GM03348 (cell line): Measurements from ENCODE around the gene SEMA3B.
"Not testable (repeated sequence)": the region's sequence is repeated elsewhere in the genome, so short reads cannot be mapped to it uniquely, and the experiment has no call there.

Source experiments
- DNase-seq: peaks from one replicate; pipeline ENCODE4 v3.0.0; 2012; ENCODE audit warnings: low spot score

SEMA3B gene

GRCh38 chr3:50272911-50273688 lies 4.2 kb downstream of the SEMA3B start:
- DNase-seq, result peak; percentile 94

- no peak for DNase-seq
These were observed 4.7 kb downstream of the SEMA3B start for GRCh38 chr3:50273689-50274065.

DNA sequence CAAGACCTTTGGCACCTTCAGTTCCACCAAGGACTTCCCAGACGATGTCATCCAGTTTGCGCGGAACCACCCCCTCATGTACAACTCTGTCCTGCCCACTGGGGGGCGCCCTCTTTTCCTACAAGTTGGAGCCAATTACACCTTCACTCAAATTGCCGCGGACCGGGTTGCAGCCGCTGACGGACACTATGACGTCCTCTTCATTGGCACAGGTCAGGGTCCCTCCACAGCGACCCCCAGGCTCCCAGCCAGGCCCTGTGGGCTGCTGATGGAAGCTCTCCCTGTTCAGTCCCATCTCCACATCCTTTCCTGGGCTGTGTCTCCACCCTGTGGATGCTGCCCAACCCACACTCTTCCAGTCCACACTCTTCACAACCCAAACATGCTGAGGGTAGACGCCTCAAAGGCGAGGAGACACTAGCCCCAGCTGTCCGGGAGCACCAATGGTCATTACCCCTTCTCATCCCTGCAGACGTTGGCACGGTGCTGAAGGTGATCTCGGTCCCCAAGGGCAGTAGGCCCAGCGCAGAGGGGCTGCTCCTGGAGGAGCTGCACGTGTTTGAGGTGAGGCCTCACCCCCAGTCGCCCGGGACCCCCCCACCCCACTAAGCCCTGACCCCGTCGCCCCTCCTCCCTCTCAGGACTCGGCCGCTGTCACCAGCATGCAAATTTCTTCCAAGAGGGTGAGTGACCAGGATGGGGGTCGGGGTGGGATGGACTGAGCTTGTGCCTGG lies 5.6 kb downstream of the SEMA3B start:
- DNase-seq, result no peak

- DNase-seq, result no peak
These were observed 6.4 kb downstream of the SEMA3B start for GRCh38 chr3:50275141-50275995.

GRCh38 chr3:50275996-50276761 lies 7.2 kb downstream of the SEMA3B start:
- DNase-seq, result no peak

GRCh38 chr3:50276762-50277101 lies 7.8 kb downstream of the SEMA3B start:
- DNase-seq, result no peak

DNA sequence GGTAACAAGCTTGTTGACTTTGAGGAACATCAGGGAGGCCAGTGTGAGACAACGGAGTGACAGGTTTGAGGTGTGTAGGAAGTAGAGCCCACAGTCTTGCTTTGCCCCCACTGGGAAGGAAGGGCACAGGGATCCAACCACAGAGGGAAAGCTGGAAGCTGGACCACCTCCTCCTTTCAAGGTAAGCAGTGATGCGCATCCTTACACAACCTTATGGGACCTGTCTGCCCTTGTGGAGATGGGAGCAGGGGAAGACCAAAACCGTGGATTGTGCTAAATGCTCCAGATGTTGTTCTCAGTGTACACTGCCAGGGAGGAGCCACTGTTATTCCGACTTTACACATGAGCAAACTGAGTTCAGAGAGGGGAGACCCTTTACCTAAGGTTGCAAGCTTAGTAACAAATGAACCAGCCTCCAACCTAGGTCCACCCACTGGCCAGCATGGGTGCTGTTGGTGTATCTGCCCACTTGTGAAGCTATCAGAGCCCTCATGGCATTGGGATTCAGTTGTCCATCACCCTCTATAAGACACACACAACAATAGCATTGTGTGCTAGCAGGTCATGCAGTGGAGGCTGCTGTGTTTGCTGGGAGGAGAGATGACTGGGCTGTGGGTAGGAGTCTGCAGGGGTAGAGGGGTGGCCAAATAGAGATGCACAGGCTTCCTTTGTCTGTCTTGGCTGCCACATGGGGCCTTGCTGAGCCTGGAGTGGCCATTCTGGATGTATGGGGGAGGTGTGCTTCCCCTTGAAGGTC lies 9.4 kb downstream of the SEMA3B start:
- DNase-seq, result no peak

- no peak for DNase-seq
These were observed 9.9 kb downstream of the SEMA3B start, which contains the start of gene LSMEM2 for GRCh38 chr3:50278880-50279224. LSMEM2 (plus strand) TSS chr3:50279087; CDS start chr3:50279114, 27 bp downstream.

GRCh38 chr3:50279255-50280016 lies 10.5 kb downstream of the SEMA3B start:
- DNase-seq, result no peak

GRCh38 chr3:50284121-50284520 lies 15.2 kb downstream of the SEMA3B start:
- DNase-seq, result not testable (repeated sequence)

DNA sequence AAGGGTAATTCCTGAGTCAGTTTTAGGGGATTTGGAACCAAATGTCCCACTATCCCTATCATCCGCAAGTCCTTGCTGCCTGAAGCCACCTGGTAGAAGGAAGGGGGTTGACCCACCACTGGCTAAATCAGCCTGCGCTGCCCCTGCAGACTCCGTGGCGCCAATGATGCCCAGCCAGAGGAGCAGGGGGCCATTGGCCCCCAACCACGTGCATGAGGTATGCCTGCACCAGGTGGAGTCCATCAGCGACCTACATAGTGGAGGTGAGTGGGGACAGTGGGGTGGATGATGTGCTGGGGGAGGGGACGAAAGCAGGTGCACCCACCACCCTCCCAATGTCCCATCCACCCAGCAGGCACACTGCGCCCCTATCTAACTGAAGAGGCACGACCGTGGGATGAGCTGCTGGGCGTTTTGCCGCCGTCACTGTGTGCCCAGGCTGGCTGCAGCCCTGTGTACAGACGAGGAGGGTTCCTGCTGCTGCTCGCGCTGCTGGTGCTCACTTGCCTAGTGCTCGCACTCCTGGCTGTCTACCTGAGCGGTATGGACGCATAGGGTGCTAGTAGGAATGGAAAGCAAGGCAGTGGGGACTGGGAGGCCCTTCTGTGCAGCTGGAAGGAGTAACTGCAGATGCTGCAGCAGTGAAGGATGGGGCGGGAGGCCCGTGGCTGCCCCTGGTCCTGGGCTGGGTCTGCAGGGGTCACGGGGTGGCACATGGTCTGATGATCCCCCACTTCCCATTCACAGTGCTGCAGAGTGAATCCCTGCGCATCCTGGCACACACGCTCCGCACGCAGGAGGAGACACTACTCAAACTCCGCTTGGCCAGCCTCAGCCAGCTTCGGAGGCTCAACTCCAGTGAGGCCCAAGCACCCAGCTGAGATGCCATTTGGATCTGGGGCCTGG lies 17.6 kb downstream of the SEMA3B start:
- DNase-seq, result no peak

DNA sequence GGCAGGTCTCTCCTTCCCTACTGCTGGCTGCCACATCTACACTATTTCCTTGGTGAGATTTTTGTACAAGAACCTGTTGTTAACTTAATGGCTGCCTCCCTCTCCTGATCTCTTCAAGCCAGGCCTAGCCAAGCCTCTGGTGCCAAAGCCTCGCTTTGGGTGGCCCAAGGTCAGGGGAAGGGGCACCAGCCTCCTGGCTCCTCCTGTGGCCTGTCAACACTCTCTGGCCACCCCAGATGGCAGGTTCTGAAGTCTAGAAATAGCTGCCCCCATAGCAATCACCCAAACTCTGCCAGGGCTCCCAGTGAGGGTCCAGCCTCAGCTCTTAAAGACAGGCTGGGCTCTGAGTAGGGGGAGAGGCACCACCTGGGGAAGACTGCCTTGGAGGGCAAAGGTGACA lies 18.3 kb downstream of the SEMA3B start:
- no peak for DNase-seq

- DNase-seq, result no peak
These were observed 19.6 kb downstream of the SEMA3B start for GRCh38 chr3:50288387-50289007.

- DNase-seq, result no peak
These were observed 20.2 kb downstream of the SEMA3B start for GRCh38 chr3:50289130-50289529.

GRCh38 chr3:50290161-50290641 lies 21.3 kb downstream of the SEMA3B start:
- no peak for DNase-seq

- DNase-seq, result peak; percentile 97
These were observed 23.5 kb downstream of the SEMA3B start, which contains the start of gene IFRD2 for GRCh38 chr3:50292159-50293078. IFRD2 (minus strand) TSS chr3:50292429; CDS start chr3:50292274, 155 bp downstream.

DNA sequence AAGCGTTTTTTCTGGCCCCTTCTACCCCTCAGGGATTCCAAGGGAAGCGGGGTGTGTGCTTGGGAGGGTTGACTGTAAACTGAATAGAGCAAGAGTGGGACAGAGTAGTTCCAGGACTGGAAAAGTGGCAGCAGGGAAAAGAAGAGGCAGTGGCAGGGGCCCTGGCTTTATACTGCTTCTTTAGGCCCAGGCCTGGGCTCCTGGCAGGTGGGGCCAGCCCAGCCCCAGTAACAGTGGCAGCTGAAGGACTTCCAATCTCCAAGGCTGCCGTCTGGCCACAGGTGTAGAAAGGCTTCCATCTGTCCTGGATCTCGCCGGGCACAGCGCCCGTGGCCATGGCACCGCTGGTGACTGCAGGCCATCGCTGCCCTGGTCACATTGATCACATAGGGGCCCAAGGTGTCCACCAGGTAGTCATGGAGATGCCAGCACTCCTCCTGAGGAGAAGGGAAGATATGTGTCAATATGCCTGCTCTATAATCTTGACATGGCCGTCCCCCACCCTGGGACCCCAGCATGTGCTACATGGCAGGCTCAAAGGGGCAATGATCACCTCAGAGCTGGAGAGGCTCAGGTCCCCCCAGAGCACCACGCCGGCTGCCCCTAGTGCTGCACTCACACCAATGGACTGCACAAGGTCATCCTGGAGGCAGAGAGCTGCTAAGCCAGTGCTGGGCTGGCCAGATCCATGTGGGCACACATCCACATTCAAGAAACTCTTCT lies 24.3 kb downstream of the SEMA3B start:
- no peak for DNase-seq
